ENCODE data around the gene TSPAN1. TPM values are rescaled to one million over a fixed set of nuclear protein-coding genes. Genes with fewer than 3 reads are reported as not detected.

Gene TSPAN1
- total and polyA plus RNA-seq, 4 donors: 0.33 to 7.0 (median 2.1) TPM

DNA sequence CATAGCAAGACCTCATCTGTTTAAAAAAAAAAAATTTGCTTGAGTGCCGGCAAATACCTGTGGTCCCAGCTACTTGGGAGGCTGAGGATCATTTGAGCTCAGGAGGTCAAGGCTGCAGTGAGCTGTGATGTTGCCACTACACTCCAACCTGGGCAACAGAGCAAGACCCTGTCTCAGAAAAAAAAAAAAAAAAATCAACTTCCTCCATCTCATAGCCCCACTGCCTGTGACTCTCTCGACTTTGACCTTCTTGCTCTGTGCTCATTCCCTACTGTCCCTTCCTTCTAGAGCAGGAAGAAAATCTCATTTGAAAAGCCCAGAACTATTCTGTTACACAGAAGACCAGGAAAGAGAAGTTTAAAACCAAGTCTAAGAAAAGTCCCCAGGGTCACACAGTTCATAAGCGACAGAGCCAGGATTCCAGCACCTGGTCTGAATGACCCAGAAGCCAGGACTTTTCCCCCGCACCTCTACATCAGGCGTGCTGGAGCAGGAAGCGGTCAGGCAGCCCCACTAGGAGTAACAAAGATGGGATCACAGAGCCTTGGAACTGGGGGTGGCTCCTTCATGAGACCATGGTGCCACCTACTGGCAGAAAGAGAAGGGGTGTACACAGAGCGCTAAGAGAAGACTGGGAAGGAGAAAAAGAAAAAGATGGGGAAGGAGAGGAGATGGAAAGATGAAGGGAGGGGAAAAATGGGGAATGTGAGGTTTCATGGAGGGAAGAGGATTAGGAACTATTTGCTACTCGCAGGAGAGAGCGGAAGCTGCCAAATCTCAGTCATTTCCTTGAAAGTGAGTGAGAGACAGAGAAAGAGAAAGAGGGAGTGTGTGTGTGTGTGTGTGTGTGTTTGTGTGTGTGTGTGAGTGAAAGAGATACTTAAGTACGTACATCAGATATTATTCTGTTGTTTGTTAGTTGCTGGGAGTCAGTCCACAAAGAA is 4.5 kb downstream of the TSPAN1 start:
- Histone ChIP-seq H3K4me3 (ENCODE audit: low read depth in 1 of 3, low read length in 3 of 3) (no peak overlapping the region), H3K36me3 (ENCODE audit: control insufficient read depth in 4 of 4, insufficient read depth in 3 of 4, low read depth in 1 of 4, low read length in 3 of 4) (no peaks in the 10 kb centered on the region), H3K27me3 (ENCODE audit: control insufficient read depth in 4 of 4, insufficient read depth in 4 of 4, low read length in 3 of 4) (no peaks in the 10 kb centered on the region), H3K9ac (ENCODE audit: low read depth in 1 of 2, low read length in 2 of 2) (no peak overlapping the region), H3K27ac (ENCODE audit: low read depth in 1 of 2, low read length in 2 of 2) (no peak overlapping the region), H3K9me3 (ENCODE audit: control insufficient read depth in 4 of 4, low read length in 3 of 4) (no peaks in the 10 kb centered on the region), H3K4me1 (ENCODE audit: control insufficient read depth in 4 of 4, insufficient read depth in 4 of 4, low read length in 3 of 4) (peaks cover 2 to 23% (median 16%) of the 10 kb centered on the region in 4 donors)
- DNase-seq (ENCODE audit: low spot score): peak; percentile 71
- 13% methylated on average over 10 of the region's 10 CpGs for WGBS
- TF ChIP-seq GABPA (IDR thresholded peaks at IDR 0.05 in 1 of 2, conservative IDR thresholded peaks at IDR 0.05 in 1 of 2): no peak
- peak in 1 of 2 donors; percentile 30 for TF ChIP-seq HNF4A (conservative IDR thresholded peaks at IDR 0.05)
- peak; percentile 33 for TF ChIP-seq YY1 (IDR thresholded peaks at IDR 0.05)
- TF ChIP-seq ATF3 (IDR thresholded peaks at IDR 0.05): no peak
- TF ChIP-seq, protein P1, sequence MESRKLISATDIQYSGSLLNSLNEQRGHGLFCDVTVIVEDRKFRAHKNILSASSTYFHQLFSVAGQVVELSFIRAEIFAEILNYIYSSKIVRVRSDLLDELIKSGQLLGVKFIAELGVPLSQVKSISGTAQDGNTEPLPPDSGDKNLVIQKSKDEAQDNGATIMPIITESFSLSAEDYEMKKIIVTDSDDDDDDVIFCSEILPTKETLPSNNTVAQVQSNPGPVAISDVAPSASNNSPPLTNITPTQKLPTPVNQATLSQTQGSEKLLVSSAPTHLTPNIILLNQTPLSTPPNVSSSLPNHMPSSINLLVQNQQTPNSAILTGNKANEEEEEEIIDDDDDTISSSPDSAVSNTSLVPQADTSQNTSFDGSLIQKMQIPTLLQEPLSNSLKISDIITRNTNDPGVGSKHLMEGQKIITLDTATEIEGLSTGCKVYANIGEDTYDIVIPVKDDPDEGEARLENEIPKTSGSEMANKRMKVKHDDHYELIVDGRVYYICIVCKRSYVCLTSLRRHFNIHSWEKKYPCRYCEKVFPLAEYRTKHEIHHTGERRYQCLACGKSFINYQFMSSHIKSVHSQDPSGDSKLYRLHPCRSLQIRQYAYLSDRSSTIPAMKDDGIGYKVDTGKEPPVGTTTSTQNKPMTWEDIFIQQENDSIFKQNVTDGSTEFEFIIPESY (IDR thresholded peaks at IDR 0.05): no peak
- no peak for TF ChIP-seq TAF1 (conservative IDR thresholded peaks at IDR 0.05)
- TF ChIP-seq, protein P2, sequence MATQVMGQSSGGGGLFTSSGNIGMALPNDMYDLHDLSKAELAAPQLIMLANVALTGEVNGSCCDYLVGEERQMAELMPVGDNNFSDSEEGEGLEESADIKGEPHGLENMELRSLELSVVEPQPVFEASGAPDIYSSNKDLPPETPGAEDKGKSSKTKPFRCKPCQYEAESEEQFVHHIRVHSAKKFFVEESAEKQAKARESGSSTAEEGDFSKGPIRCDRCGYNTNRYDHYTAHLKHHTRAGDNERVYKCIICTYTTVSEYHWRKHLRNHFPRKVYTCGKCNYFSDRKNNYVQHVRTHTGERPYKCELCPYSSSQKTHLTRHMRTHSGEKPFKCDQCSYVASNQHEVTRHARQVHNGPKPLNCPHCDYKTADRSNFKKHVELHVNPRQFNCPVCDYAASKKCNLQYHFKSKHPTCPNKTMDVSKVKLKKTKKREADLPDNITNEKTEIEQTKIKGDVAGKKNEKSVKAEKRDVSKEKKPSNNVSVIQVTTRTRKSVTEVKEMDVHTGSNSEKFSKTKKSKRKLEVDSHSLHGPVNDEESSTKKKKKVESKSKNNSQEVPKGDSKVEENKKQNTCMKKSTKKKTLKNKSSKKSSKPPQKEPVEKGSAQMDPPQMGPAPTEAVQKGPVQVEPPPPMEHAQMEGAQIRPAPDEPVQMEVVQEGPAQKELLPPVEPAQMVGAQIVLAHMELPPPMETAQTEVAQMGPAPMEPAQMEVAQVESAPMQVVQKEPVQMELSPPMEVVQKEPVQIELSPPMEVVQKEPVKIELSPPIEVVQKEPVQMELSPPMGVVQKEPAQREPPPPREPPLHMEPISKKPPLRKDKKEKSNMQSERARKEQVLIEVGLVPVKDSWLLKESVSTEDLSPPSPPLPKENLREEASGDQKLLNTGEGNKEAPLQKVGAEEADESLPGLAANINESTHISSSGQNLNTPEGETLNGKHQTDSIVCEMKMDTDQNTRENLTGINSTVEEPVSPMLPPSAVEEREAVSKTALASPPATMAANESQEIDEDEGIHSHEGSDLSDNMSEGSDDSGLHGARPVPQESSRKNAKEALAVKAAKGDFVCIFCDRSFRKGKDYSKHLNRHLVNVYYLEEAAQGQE (IDR thresholded peaks at IDR 0.05): no peak
- TF ChIP-seq, protein P3, sequence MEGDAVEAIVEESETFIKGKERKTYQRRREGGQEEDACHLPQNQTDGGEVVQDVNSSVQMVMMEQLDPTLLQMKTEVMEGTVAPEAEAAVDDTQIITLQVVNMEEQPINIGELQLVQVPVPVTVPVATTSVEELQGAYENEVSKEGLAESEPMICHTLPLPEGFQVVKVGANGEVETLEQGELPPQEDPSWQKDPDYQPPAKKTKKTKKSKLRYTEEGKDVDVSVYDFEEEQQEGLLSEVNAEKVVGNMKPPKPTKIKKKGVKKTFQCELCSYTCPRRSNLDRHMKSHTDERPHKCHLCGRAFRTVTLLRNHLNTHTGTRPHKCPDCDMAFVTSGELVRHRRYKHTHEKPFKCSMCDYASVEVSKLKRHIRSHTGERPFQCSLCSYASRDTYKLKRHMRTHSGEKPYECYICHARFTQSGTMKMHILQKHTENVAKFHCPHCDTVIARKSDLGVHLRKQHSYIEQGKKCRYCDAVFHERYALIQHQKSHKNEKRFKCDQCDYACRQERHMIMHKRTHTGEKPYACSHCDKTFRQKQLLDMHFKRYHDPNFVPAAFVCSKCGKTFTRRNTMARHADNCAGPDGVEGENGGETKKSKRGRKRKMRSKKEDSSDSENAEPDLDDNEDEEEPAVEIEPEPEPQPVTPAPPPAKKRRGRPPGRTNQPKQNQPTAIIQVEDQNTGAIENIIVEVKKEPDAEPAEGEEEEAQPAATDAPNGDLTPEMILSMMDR (IDR thresholded peaks at IDR 0.05; ENCODE audit: low read depth, low read length, missing input control): peak; percentile 91
- peak; percentile 31 for TF ChIP-seq FOXA2 (IDR thresholded peaks at IDR 0.05)
- TF ChIP-seq, protein P4, sequence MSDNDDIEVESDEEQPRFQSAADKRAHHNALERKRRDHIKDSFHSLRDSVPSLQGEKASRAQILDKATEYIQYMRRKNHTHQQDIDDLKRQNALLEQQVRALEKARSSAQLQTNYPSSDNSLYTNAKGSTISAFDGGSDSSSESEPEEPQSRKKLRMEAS (IDR thresholded peaks at IDR 0.05): no peak
- TF ChIP-seq NR2F2 (IDR thresholded peaks at IDR 0.05): peak; percentile 49
- TF ChIP-seq SP1 (IDR thresholded peaks at IDR 0.05): no peak
- no peak for TF ChIP-seq FOXA1 (IDR thresholded peaks at IDR 0.05)
- TF ChIP-seq JUND (IDR thresholded peaks at IDR 0.05): no peak
- peak; percentile 98 for TF ChIP-seq RAD21 (IDR thresholded peaks at IDR 0.05)
- TF ChIP-seq RXRA (IDR thresholded peaks at IDR 0.05): peak in 1 of 2 donors; percentile 15
- no peak for TF ChIP-seq EGR1 (IDR thresholded peaks at IDR 0.05; ENCODE audit: low read depth in 2 of 2)
- no peak for TF ChIP-seq HNF4G (IDR thresholded peaks at IDR 0.05)

Data from liver (tissue), 9 donors.